HepG2 (cell line): ENCODE measurements around the gene IRX5.

Source experiments
- AFF4 ChIP-seq: sonication (generic); formaldehyde crosslinking; IDR thresholded peaks from 2 replicates; pipeline ENCODE4 v1.4.0; 2020; ENCODE audit warnings: missing genetic modification reagents
- EHMT2 ChIP-seq: fragments of 200-600 bp; sonication (generic); IDR thresholded peaks from 2 replicates; pipeline ENCODE4 v1.7.0; 2017; ENCODE audit warnings: antibody characterized with exemption, low read depth, low read length, borderline replicate concordance
- FOXO1 ChIP-seq: sonication (generic); formaldehyde crosslinking; IDR thresholded peaks from 2 replicates; pipeline ENCODE4 v1.4.0; 2020; ENCODE audit warnings: missing genetic modification reagents
- HMG20B ChIP-seq: conservative IDR thresholded peaks from 2 replicates; pipeline ENCODE4 v1.6.1; 2016; ENCODE audit warnings: missing genetic modification reagents, missing compliant biosample characterization
- IKZF1 ChIP-seq: fragments of 450-650 bp; IDR thresholded peaks from 2 replicates; pipeline ENCODE4 v1.7.1; 2016
- MAFK ChIP-seq, 2 experiments: IDR thresholded peaks in 1 of 2; conservative IDR thresholded peaks in 1 of 2; 2 replicates each; pipeline ENCODE4 v1.6.1; 2011; ENCODE audit warnings: improper control_type of control experiment in 2 of 2, low read length in 2 of 2
- PAXIP1 ChIP-seq: sonication (generic); formaldehyde crosslinking; conservative IDR thresholded peaks from 2 replicates; pipeline ENCODE4 v1.4.0; 2020; ENCODE audit warnings: mild to moderate bottlenecking, missing genetic modification reagents, moderate library complexity
- PHF8 ChIP-seq: sonication (generic); formaldehyde crosslinking; IDR thresholded peaks from 2 replicates; pipeline ENCODE4 v1.5.0; 2020; ENCODE audit warnings: missing genetic modification reagents
- SALL2 ChIP-seq: sonication (generic); formaldehyde crosslinking; IDR thresholded peaks from 2 replicates; pipeline ENCODE4 v1.8.1; 2023; ENCODE audit warnings: mild to moderate bottlenecking, missing genetic modification reagents, inconsistent platforms
- TARDBP ChIP-seq: sonication (generic); formaldehyde crosslinking; IDR thresholded peaks from 2 replicates; pipeline ENCODE4 v1.8.0; 2022; ENCODE audit warnings: mild to moderate bottlenecking, missing genetic modification reagents
- ZNF20 ChIP-seq: sonication (generic); formaldehyde crosslinking; IDR thresholded peaks from 2 replicates; pipeline ENCODE4 v1.4.0; 2020; ENCODE audit warnings: mild to moderate bottlenecking, moderate library complexity, missing genetic modification reagents
- ZNF317 ChIP-seq: sonication (generic); formaldehyde crosslinking; IDR thresholded peaks from 2 replicates; pipeline ENCODE4 v1.5.0; 2020; ENCODE audit warnings: mild to moderate bottlenecking, missing genetic modification reagents
- ZSCAN30 ChIP-seq: sonication (generic); formaldehyde crosslinking; IDR thresholded peaks from 2 replicates; pipeline ENCODE4 v1.5.0; 2020; ENCODE audit warnings: mild to moderate bottlenecking, missing genetic modification reagents
- TF ChIP-seq, protein P1 (sequence below): sonication (generic); formaldehyde crosslinking; IDR thresholded peaks from 2 replicates; pipeline ENCODE4 v1.5.0; 2020; ENCODE audit warnings: mild to moderate bottlenecking, missing genetic modification reagents, moderate library complexity

DNA sequence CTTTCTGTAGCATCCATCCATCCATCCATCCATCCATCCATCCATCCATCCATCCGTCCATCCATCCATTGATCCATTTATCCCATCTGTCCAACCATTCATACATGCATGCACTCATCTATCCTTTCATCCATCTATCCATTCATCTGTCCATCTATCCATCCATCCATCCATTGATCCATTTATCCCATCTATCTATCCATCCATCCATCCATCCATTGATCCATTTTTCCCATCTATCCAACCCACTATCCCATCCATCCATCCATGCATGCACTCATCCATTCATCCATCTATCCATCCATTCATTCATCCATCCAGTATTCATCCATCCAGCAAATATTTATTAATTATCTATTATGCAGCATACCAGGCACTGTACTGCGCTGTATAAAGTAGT, 34.8 kb downstream of the IRX5 start:
- no peak for TF ChIP-seq MAFK (conservative IDR thresholded peaks at IDR 0.05 in 1 of 2, IDR thresholded peaks at IDR 0.05 in 1 of 2; ENCODE audit: low read length in 2 of 2)
- TF ChIP-seq FOXO1 (CRISPR knock-in tag), result no peak
- no peak for TF ChIP-seq PHF8 (CRISPR knock-in tag)
- TF ChIP-seq PAXIP1 (CRISPR knock-in tag), result no peak
- no peak for TF ChIP-seq ZSCAN30
- no peak for TF ChIP-seq HMG20B (CRISPR knock-in tag)
- TF ChIP-seq AFF4, result no peak
- TF ChIP-seq EHMT2, result no peak
- TF ChIP-seq SALL2 (CRISPR knock-in tag), result no peak
- TF ChIP-seq, protein P1, sequence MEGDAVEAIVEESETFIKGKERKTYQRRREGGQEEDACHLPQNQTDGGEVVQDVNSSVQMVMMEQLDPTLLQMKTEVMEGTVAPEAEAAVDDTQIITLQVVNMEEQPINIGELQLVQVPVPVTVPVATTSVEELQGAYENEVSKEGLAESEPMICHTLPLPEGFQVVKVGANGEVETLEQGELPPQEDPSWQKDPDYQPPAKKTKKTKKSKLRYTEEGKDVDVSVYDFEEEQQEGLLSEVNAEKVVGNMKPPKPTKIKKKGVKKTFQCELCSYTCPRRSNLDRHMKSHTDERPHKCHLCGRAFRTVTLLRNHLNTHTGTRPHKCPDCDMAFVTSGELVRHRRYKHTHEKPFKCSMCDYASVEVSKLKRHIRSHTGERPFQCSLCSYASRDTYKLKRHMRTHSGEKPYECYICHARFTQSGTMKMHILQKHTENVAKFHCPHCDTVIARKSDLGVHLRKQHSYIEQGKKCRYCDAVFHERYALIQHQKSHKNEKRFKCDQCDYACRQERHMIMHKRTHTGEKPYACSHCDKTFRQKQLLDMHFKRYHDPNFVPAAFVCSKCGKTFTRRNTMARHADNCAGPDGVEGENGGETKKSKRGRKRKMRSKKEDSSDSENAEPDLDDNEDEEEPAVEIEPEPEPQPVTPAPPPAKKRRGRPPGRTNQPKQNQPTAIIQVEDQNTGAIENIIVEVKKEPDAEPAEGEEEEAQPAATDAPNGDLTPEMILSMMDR (CRISPR knock-in tag), result no peak
- TF ChIP-seq TARDBP (CRISPR knock-in tag), result no peak
- TF ChIP-seq ZNF317, result no peak
- no peak for TF ChIP-seq IKZF1
- TF ChIP-seq ZNF20 (CRISPR knock-in tag), result no peak
